A549 treated with DMSO at 1 μM for 4 hours (cell line): Measurements from ENCODE around the gene MRPL18. TPM values are rescaled to one million over a fixed set of nuclear protein-coding genes. Genes with fewer than 3 reads are reported as not detected.

ENCODE experiments used
- total RNA-seq: library from RNA; stranded (reverse); fragments of 200-300 nt; extraction: Qiagen RNA extraction; gene quantifications from 5 replicates; pipeline ENCODE4 v1.2.3, GENCODE V29; 2022; ENCODE audit warnings: low read depth

The MRPL18 gene
- 69.9 to 103 TPM (median 95.6 TPM) in 5 replicates for total RNA-seq

DNA sequence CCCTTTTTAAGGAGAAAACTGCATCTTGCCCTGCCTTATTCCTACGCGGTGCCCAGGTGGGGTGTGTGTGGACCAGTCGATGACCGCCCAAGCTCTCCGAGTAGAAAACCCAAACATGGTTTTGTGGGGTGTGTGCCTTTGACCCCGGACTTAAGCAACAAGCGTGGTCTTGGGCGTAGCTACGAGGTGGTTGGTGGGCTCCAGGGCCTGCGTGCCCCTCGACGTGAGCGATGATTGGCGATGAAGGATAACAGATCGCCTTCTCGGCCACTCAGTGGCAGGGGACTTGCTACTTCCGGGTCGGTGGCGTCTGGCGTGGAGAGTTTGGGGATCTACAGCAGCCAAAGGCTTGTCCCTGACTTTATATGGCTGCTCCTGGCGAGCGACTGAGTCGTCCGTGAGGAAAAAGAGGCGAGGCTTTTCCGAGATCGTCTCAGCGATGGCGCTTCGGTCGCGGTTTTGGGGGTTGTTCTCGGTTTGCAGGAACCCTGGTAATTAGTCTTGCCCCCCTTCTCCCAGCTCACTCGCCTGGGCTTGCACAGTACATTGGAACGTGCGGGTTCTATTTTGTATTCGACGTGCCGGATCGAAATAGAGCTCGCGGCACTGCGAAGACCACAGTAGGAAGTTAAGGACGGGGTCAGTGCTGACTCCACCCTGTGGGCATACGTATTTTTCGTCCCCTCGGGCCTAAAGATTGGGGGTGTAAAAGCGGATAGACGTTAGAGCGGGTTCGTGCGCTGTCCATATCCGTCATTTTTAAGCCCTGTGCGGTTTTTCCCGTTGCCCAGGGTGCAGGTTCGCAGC is at the start of gene MRPL18:
MRPL18 (plus strand) TSS at position 319 of the 807 bp plus-strand sequence; CDS start at position 440, 121 bp downstream.

DNA sequence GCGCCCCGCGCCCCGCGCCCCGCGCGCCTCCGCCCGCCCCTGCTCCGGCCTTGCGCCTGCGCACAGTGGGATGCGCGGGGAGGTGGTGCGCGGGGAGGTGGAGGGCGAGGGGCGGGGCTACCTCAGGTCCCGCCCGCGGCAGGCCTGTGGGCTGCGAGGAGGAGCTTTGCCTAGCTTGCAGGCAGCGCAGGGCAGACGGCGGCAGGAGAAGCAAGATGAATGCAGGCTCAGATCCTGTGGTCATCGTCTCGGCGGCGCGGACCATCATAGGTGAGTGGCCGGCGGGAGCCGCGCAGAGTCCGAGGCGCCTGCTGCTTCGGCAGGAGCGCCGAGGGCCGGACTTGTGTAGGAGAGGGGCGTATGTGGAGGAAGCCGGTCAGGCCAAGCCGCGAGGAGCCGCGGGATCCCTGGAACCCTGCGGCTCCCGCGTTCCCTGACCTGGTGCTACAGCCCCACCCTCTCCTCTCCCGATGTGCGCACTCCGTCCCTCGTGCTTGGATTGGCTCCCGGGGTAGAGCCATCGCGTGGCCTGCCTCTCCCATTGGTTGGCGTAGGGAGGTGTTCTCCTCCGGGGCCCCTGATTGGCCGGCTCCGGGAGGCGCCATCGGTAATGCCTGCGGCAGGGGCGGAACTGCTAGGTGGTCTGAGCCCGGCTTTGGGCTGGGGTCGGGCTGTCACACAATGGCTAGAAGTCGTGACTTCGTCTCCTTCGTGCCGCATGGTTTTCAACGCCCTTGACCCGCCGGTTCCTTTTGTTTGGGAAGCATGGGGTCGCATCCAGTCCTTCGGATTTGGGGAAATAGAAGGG is 28.2 kb upstream of the MRPL18 start, which contains the start of gene ACAT2:
ACAT2 (plus strand) TSS at position 173 of the 808 bp plus-strand sequence; CDS start at position 216, 43 bp downstream.

DNA sequence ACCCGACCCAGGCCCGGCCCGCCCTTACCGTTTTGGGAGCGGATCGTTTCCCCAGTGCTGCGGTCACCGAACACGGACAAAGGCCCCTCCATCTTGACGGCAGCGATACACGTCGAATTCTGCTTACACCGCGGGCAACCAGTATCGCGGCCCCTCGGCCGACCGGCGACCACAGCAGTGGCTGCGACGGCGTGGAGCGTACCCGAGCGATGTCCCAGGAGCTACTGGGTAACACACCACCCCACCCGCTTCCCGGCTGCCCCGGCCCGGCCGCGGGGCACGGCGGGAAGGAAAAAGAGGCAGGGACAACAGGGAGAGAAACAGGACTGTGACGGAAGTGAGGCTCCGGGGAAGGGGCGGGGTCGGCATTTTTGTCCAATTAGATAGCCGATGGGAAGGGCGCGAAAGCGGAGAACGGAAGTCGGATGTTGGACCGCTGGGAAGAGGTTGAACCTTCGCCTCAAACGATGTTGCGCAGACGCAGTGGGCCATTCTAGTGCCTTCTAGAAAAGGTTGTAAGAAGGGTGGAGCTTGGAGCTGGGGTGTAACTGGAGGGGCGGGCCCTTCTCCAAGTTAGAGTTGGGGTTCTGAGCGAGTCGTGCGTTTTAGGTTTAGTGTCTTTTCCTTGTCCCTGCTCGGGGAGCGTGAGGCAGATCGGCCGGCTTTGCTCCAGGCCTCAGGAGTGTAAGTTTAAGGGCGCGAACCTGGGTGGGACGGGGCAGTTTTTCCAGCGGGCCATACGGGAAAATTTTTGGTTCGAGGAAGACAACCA is 704 bp upstream of the MRPL18 start, which contains the start of gene TCP1:
TCP1 (minus strand) TSS at position 226 of the 772 bp plus-strand sequence; CDS start at position 92, 134 bp downstream.

DNA sequence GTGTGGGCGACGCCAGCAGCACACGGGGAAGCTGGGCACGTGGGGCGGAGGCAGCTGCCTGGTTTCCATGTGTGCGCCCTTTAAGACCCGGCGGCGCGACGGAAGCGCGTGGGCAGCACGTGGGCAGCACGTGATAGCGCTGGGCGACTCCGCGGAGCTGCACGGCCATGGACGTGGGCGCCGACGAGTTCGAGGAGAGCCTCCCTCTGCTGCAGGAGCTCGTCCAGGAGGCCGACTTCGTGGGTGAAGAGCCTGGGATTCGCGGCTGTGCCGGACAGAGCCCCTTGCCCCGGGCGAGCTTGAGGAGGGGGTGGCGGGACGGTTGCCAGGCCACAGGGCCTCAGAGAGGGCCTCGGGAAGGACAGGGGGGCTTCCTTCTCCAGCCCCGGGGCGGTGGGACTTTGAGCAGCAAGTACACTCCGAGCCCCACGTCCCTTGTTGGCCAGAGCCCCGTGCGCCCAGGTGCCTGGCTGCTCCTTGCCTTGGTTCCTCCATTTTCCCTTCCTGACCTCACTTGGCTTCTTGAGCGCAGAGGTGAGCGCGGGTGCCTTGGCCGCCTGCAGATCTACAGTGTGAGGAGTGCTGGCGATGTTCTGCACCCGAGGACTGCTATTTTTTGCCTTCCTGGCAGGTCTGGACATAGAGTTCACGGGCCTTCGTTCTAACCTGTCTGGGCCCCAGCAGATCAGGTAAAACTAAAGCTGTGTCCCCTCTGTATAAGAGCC is 10.0 kb downstream of the MRPL18 start, which contains the start of gene PNLDC1:
PNLDC1 (plus strand) TSS at position 136 of the 725 bp plus-strand sequence; CDS start at position 168, 32 bp downstream.

Other genes with a start within 250 kb of the MRPL18 start
- gene SOD2, start 97.2 kb upstream of the MRPL18 start, total RNA-seq, result 167 to 225 TPM (median 201 TPM) in 5 replicates
- gene WTAP, start 63.0 kb upstream of the MRPL18 start, total RNA-seq, result 67.7 to 79.1 TPM (median 74.4 TPM) in 5 replicates
- 25.5 to 31.1 TPM (median 29.7 TPM) in 5 replicates for gene ACAT2, start 28.4 kb upstream of the MRPL18 start, total RNA-seq
- gene TCP1, start 865 bp upstream of the MRPL18 start, total RNA-seq, result 196 to 256 TPM (median 236 TPM) in 5 replicates
- gene PNLDC1, start 9.8 kb downstream of the MRPL18 start, total RNA-seq, result 0.12 to 0.17 TPM in 2 of 5 replicates, not detected in the others
- gene MAS1, start 100.5 kb downstream of the MRPL18 start, total RNA-seq, result not detected in 5 replicates
- gene IGF2R, start 178.6 kb downstream of the MRPL18 start, total RNA-seq, result 29.2 to 35.9 TPM (median 34.1 TPM) in 5 replicates